ENCODE data around the gene A4GALT.

Gene A4GALT

GRCh38 chr22:42724062-42724461, 3.4 kb upstream of the A4GALT start:
- Mint-ChIP-seq H3K4me3 (no peak overlapping the region), H3K36me3 (ENCODE audit: low read depth) (no peaks in the 10 kb centered on the region), H3K27ac (no peak overlapping the region), H3K4me1 (ENCODE audit: low read depth) (peaks cover 32% of the 10 kb centered on the region), H3K9me3 (no peaks in the 10 kb centered on the region), H3K27me3 (peaks cover 65% of the 10 kb centered on the region)
- intact Hi-C loops (cut with micrococcal nuclease) = no loop called here

GRCh38 chr22:42721045-42721434, 370 bp upstream of the A4GALT start:
- Mint-ChIP-seq H3K4me3 (peak overlapping the region; percentile 71), H3K36me3 (ENCODE audit: low read depth) (no peaks in the 10 kb centered on the region), H3K27me3 (peaks cover 82% of the 10 kb centered on the region), H3K9me3 (no peaks in the 10 kb centered on the region), H3K4me1 (ENCODE audit: low read depth) (peaks cover 32% of the 10 kb centered on the region), H3K27ac (no peak overlapping the region)
- intact Hi-C loops (cut with micrococcal nuclease) = no loop called here

GRCh38 chr22:42719656-42720262, 911 bp downstream of the A4GALT start:
- Mint-ChIP-seq H3K9me3 (no peaks in the 10 kb centered on the region), H3K27me3 (peaks cover 81% of the 10 kb centered on the region), H3K4me3 (peak overlapping the region; percentile 66), H3K27ac (no peak overlapping the region), H3K4me1 (ENCODE audit: low read depth) (peaks cover 32% of the 10 kb centered on the region), H3K36me3 (ENCODE audit: low read depth) (no peaks in the 10 kb centered on the region)
- intact Hi-C loops (cut with micrococcal nuclease) = no loop called here

- Mint-ChIP-seq H3K4me1 (ENCODE audit: low read depth) (peaks cover 32% of the 10 kb centered on the region), H3K36me3 (ENCODE audit: low read depth) (no peaks in the 10 kb centered on the region), H3K27me3 (peaks cover 82% of the 10 kb centered on the region), H3K4me3 (peak overlapping the region; percentile 66), H3K9me3 (no peaks in the 10 kb centered on the region), H3K27ac (no peak overlapping the region)
- intact Hi-C loops (cut with micrococcal nuclease) = no loop called here
Measured at GRCh38 chr22:42719133-42719532, 1.5 kb downstream of the A4GALT start.

- Mint-ChIP-seq H3K4me1 (ENCODE audit: low read depth) (peaks cover 26% of the 10 kb centered on the region), H3K36me3 (ENCODE audit: low read depth) (no peaks in the 10 kb centered on the region), H3K27ac (no peak overlapping the region), H3K4me3 (no peak overlapping the region), H3K9me3 (no peaks in the 10 kb centered on the region), H3K27me3 (peaks cover 70% of the 10 kb centered on the region)
- intact Hi-C loops (cut with micrococcal nuclease) = no loop called here
Measured at GRCh38 chr22:42717197-42717928, 3.3 kb downstream of the A4GALT start.

GRCh38 chr22:42716649-42717127, 4.0 kb downstream of the A4GALT start:
- peaks cover 72% of the 10 kb centered on the region for H3K27me3 Mint-ChIP-seq
- no peak overlapping the region for H3K4me3 Mint-ChIP-seq
- H3K4me1 Mint-ChIP-seq (ENCODE audit: low read depth) = peaks cover 25% of the 10 kb centered on the region
- no peaks in the 10 kb centered on the region for H3K9me3 Mint-ChIP-seq
- intact Hi-C loops (cut with micrococcal nuclease) = no loop called here
- H3K36me3 Mint-ChIP-seq (ENCODE audit: low read depth) = no peaks in the 10 kb centered on the region
- H3K27ac Mint-ChIP-seq = no peak overlapping the region

GRCh38 chr22:42716221-42716620, 4.4 kb downstream of the A4GALT start:
- no peak overlapping the region for H3K4me3 Mint-ChIP-seq
- no peaks in the 10 kb centered on the region for H3K36me3 Mint-ChIP-seq (ENCODE audit: low read depth)
- peaks cover 20% of the 10 kb centered on the region for H3K4me1 Mint-ChIP-seq (ENCODE audit: low read depth)
- intact Hi-C loops (cut with micrococcal nuclease) = no loop called here
- no peak overlapping the region for H3K27ac Mint-ChIP-seq
- H3K27me3 Mint-ChIP-seq = peaks cover 71% of the 10 kb centered on the region
- no peaks in the 10 kb centered on the region for H3K9me3 Mint-ChIP-seq

GRCh38 chr22:42714768-42715390, 5.8 kb downstream of the A4GALT start:
- H3K27ac Mint-ChIP-seq = no peak overlapping the region
- peaks cover 65% of the 10 kb centered on the region for H3K27me3 Mint-ChIP-seq

GRCh38 chr22:42714308-42714707, 6.4 kb downstream of the A4GALT start:
- Mint-ChIP-seq H3K4me1 (ENCODE audit: low read depth) (peaks cover 8% of the 10 kb centered on the region), H3K36me3 (ENCODE audit: low read depth) (no peaks in the 10 kb centered on the region), H3K27ac (no peak overlapping the region), H3K27me3 (peaks cover 61% of the 10 kb centered on the region), H3K9me3 (peaks cover 11% of the 10 kb centered on the region), H3K4me3 (no peak overlapping the region)
- intact Hi-C loops (cut with micrococcal nuclease) = no loop called here

More at GRCh38 chr22:42714768-42715390, 5.8 kb downstream of the A4GALT start:
- intact Hi-C loops (cut with micrococcal nuclease) = no loop called here
- Mint-ChIP-seq H3K9me3 (peaks cover 6% of the 10 kb centered on the region), H3K4me3 (no peak overlapping the region), H3K4me1 (ENCODE audit: low read depth) (peaks cover 14% of the 10 kb centered on the region), H3K36me3 (ENCODE audit: low read depth) (no peaks in the 10 kb centered on the region)

- Mint-ChIP-seq H3K27ac (no peak overlapping the region), H3K4me1 (ENCODE audit: low read depth) (no peaks in the 10 kb centered on the region), H3K27me3 (peaks cover 45% of the 10 kb centered on the region), H3K4me3 (no peak overlapping the region), H3K36me3 (ENCODE audit: low read depth) (no peaks in the 10 kb centered on the region), H3K9me3 (peaks cover 11% of the 10 kb centered on the region)
- intact Hi-C loops (cut with micrococcal nuclease) = no loop called here
Measured at GRCh38 chr22:42711895-42712837, 8.5 kb downstream of the A4GALT start.

GRCh38 chr22:42711281-42711731, 9.4 kb downstream of the A4GALT start:
- H3K9me3 Mint-ChIP-seq = peaks cover 11% of the 10 kb centered on the region
- no peak overlapping the region for H3K4me3 Mint-ChIP-seq
- intact Hi-C loops (cut with micrococcal nuclease) = no loop called here
- no peaks in the 10 kb centered on the region for H3K36me3 Mint-ChIP-seq (ENCODE audit: low read depth)
- H3K27me3 Mint-ChIP-seq = peaks cover 40% of the 10 kb centered on the region
- no peak overlapping the region for H3K27ac Mint-ChIP-seq
- no peaks in the 10 kb centered on the region for H3K4me1 Mint-ChIP-seq (ENCODE audit: low read depth)

GRCh38 chr22:42708417-42708816, 12.3 kb downstream of the A4GALT start:
- Mint-ChIP-seq H3K4me1 (ENCODE audit: low read depth) (no peaks in the 10 kb centered on the region), H3K4me3 (no peak overlapping the region), H3K36me3 (ENCODE audit: low read depth) (no peaks in the 10 kb centered on the region), H3K9me3 (peaks cover 11% of the 10 kb centered on the region), H3K27ac (no peak overlapping the region), H3K27me3 (peaks cover 26% of the 10 kb centered on the region)
- intact Hi-C loops (cut with micrococcal nuclease) = no loop called here

- intact Hi-C loops (cut with micrococcal nuclease) = no loop called here
- no peaks in the 10 kb centered on the region for H3K36me3 Mint-ChIP-seq (ENCODE audit: low read depth)
- peaks cover 21% of the 10 kb centered on the region for H3K27me3 Mint-ChIP-seq
- no peak overlapping the region for H3K4me3 Mint-ChIP-seq
- no peaks in the 10 kb centered on the region for H3K4me1 Mint-ChIP-seq (ENCODE audit: low read depth)
- H3K9me3 Mint-ChIP-seq = peaks cover 11% of the 10 kb centered on the region
- no peak overlapping the region for H3K27ac Mint-ChIP-seq
Measured at GRCh38 chr22:42707496-42707895, 13.2 kb downstream of the A4GALT start.

All from dendritic cell treated with granulocyte-macrophage colony-stimulating factor and Interleukin-4, amounts not matched to agents 40 ng/mL and 50 ng/mL, for 4 days (primary cell).